Activated CD8-positive, alpha-beta memory T cell treated with anti-CD3 and anti-CD28 coated beads, Interleukin-2, amount 50 U/mL, for 1 hour (primary cell): ENCODE measurements around the gene RNASE12.
A peak's percentile ranks its signal among the peaks of the same experiment; 100 is the strongest.
"Not testable (repeated sequence)": the region's sequence is repeated elsewhere in the genome, so short reads cannot be mapped to it uniquely, and the experiment has no call there.

Source experiments
- DNase-seq: peaks from one replicate; pipeline ENCODE4 v3.0.0-alpha.2; 2020; ENCODE audit errors: extremely low read depth

Gene RNASE12

DNA sequence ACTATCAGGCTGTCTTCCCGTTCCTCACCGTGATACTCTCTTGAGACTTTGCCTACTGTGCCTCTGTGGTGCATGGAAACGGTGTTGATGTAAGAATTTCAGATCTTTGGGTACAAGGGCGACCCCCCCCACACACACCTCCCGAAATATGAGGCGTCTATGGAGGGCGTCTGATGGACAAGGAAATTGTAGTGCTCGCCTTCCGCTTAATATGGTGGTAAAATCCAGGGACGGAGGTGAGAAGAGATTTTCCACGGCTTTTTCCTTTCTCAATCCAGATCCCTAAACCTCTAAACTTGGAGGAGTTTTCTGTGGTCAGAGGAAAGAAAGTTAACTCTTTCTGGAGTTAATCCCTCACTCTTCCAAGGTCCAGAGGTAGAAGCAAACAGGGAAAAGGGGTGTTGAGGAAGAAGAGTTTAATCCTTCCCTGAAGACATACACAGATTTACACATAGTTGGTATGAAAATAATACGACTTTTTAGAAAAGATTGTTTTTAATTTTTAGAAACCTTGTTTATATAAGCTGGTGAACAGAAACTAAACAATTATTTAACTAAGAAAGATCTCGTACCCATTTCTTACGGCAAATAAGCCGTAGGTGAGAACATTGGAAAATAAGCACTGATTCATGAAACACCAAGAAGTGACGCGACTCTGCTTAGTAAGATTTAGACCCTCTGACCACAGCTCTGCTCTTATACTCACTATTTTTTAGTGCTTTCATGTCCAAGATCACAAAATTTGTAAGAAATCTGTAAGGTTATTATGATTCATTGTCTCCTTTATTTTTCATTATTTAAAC, 23.1 kb upstream of the RNASE12 start:
- DNase-seq: no peak

DNA sequence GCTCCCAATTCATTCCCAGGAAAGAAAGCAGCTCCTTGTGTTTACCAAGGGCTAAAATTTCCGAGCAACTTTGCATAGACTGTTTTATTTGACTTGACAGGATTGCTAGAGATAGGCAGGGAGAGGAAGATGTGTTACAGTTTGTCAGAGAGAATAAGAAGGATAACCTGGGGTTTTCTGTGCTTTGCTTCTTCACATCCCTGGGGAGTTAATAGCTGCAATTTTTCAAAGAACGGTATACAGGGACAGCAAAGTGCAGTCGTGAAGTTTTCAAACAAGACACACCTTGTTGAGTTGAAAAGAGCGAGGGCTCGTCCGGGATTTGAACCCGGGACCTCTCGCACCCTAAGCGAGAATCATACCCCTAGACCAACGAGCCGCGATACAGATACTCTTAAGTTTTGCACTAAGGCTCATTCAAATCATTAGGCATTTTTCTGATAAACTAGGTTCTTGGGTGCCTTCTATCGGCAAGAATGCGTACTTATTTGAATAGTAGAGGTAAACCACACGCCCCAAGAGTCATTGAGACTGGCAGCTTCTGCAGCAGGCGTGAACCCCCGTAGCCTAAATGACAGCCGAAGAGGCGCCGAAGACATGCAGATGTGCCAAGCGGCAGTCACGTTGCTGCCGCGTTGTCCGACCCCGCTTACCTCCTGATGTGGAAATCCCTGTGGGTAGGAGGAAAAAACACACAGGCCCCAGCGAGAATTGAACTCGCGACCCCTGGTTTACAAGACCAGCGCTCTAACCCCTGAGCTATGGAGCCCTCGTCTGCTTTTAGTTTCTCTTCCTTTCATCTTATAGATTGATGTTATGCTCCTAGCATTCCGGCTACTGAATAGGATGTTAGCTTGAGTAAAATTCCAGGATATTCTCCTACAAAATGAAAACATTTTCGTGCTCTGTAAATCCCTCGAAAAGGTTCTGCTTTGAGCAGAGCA, 22.2 kb upstream of the RNASE12 start:
- DNase-seq: peak; percentile 69

DNA sequence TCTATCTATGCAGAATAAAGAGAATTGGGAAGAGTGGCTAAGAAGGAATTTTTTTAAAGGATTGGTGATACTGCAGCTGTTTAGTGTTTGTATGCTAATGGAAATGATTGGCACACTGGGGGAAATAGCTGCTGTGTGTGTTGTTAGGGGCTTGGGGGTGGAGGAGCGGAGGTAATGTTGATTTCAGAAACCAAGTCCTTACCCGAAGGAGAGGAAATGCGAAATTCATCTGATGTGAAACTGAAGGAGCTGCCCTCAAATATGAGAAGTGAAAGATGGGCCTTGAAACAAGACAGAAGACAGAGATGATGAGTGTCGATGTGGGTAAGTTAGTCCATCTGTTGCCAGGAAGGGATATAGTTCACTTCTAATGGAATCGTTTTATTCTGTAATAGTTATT, 21.2 kb upstream of the RNASE12 start:
- DNase-seq: no peak

DNA sequence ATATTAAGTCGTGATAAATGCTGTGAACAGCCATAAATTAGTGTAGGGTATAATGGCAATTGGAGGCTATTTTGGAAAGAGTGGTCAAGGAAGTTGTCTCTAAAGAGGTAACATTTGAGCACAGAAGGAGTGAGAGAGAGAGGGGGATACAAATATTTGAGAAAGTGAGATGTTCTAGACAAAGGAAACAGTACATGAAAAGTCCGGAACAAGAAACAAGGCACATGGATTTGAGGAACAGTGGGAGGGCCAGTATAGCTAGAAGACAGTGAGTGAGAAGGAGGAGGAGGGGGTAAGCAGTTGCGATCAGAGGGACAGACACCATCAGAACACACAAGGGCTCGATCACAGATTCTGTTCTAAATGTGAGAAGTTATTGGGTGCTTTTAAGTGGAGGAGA, 20.1 kb upstream of the RNASE12 start:
- DNase-seq: no peak

DNA sequence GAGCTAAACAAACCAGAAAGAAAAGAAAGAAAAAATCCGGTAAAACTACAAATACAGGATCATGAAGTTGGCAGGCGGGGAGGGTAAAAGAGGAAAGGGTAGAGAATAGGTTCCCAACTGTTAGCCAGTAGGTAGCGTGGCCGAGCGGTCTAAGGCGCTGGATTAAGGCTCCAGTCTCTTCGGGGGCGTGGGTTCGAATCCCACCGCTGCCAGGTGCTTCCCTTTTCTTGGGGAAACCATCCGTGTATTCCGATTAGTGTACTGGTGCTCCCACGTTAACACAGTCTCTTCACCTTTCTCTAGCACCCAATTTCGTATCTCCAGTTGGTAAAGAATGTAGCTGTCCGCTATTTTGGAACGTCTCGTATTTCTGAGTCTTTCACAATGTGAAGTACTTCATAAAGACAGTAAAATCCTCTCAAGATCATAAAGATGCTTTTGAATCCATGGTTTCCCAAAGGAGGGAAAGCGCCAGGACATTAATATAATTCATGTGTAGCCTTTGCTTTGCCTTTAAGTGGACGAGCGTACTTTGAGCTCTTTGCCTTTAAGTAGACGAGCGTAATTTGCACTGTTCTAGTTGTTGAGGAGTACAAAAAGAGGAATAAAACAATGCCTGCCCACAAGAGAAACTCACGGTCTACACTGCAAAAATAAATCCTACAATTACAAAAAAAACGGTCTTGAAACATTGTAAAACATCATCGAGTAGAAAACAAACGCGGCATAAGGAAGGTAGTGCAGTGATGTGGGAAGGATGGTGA, 19.0 kb upstream of the RNASE12 start:
- DNase-seq: peak; percentile 34

DNA sequence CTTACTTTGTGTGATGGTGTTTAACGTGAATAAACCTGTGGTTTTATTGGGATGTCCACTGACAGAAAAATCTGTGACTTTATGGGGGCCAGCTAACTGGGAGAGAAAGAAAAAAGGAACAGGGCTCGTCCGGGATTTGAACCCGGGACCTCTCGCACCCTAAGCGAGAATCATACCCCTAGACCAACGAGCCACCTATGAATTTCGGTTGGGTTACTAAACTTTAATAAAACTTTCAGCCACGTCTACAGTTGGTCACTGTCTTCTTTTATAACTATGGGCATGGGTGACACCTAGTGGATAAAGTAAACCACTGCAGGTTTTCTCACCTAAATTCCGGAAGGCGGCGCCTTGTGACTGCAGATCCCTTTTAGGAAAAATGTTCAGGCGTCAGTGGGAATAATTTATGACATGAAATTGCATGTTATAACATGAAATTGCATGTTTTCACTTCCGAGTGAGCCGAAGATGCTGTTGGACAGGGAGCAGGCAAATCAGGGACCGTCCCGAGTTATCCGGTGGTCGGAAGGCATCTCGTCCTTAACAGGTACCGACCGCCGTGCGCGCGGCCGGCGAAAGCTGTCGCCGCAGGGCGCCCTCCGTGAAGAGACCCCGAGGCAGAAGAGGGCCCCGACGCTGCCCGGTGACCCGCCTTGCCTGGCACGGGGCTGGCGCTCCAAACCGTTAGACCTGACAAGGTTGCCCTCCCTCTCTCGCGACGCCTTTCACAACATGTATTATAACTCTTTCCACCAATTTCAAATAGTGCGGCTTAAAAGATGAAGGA, 18.2 kb upstream of the RNASE12 start:
- DNase-seq: peak; percentile 40

DNA sequence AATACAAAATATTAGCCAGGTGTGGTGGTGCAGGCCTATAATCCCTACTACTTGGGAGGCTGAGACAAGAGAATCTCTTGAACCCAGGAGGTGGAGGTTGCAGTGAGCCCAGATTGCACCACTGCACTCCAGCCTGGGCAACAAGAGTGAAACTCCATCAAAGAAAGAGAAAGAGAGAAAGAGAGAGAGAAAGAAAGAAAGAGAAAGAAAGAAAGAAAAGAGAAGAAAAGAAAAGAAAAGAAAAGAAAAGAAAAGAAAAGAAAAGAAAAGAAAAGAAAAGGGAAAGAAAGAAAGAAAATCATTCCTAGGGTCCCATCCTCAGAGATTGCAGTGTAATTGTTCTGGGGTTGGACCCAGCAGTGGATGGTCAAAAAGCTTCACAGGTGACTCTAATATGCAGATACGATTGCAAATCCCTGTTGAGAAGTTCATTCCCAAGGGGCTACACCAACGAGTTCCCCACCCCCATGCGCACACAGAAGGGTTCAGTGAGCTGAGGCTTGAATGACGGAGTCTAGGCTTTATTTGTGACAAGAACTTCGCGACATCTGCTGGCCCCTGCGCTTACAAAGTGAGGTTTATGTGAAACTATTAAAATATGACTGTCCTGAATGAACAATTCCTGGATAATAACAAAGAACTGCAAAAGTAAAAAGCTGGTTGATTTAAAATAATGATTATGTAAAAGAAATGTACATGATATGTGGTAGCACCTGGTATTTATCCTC, 17.4 kb upstream of the RNASE12 start:
- no peak for DNase-seq

DNA sequence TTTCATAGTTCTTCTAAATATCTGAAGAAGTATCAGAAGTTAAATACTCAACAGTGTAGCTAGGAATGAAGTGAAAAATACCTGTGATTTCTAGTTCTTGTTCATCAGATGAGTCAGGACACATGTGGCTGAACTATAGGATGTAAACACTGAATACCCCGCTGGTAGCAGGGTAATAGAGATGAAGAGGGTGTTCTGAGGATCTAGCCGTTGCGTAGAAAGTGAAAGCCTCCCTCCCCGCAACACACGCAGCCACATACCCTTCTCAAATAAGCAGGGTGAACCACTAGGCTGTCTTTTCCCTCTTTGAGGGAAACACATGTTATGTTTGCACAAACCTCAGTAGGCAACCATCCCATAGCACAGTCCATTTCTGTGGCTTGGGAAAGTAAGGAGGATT, 16.4 kb upstream of the RNASE12 start:
- no peak for DNase-seq

DNA sequence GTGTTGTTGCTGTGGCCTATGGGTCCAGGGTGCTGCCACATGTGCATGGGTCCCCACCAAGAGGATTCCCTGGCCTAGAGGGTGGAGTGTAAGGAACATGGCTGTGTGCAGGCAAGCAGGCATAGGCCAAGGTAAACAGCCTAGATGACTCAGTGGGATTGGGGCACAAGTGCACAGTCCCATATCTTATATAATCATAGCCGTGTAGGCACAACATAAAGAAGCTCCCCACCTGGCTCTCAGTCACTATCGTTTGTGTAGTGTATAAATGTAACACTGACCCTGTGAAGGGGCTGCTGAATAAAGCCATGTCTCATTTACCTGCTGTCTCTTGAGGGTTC, 15.7 kb upstream of the RNASE12 start:
- DNase-seq: no peak

DNA sequence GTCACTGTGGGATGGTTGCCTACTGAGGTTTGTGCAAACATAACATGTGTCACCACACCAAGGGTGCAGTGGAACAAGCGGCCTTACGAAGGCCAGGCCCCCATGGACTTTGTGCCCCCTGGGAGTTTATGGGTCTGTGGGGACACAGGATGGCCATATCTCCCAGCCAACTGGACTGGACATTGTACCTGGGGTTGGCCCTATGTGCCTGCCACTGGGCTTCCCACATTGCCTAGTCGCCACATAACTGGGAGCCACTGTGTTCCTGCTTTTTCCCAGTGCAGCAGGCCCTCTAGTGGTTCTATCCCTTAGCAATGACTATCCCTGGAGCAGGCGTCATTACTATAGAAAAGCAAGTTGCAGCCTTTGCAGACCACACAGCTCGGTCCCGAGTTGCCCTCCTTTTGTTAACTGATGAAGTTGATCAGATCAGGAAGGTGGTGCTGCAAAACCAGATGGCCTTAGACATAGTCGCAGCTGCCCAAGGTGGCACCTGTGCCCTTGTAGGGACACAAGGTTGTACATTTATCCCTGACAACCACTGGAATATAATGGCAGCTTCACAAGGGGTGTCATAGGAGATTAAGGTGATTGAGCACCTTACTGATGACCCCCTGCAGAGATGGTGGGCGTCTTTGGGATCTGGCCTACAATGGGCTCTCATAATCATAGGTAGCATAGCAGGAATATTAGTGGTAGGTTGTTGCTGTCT, 15.2 kb upstream of the RNASE12 start:
- no peak for DNase-seq

DNA sequence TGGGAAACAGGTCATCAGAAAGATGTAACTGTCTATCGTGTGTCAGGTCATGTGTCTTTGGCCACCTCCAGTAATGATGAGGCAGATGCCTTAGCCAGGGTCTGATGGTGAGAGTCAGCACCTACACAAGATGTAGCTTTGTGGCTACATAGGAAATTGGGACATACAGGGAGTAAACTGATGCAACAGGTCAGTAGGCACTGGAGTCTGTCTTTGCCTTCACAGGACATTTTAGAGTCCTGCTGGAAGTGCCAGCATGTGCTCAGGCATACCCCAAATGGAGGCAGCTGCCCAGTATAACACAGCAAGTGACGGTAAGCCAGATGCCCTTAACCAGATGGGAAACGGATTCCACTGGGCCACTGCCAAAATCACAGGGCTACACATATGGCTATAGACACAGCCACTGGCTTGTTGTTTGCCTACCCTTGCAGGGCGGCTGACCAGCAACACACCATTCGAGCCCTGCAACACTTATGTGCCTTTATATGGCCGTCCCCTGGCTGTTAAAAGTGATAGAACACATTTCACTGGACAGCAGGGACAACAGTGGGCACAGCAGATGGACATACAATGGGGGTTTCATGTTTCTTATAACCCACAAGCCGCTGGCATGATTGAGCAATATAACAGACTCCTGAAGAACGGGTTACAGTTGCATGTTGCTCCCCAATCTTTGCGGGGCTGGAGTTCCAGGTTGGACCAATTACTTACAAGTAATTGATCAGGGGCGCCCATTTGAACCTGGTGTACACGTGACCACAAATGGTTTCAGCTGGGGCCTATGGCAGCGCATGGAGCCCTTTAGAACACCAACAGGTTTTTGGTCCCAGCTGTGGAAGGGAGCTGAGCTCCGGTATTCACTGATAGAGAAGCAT, 12.9 kb upstream of the RNASE12 start:
- DNase-seq: no peak

DNA sequence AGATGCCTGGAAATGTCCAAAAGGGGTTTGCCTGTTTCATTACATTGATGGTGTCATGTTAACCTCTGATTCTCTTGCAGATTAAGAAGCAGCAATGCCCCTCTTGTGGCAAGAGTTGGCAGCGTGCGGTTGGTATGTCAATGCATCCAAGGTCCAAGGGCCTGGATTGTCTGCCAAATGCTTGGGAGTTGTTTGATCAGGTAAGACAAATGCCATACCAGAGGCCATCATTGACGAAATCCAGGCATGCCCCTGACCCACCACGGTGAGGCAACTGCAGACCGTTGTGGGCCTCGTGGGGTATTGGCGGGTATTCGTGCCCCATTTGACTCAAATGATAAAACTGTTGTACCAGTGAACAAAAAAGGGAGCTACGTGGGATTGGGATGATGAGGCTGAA, 11.4 kb upstream of the RNASE12 start:
- no peak for DNase-seq

DNA sequence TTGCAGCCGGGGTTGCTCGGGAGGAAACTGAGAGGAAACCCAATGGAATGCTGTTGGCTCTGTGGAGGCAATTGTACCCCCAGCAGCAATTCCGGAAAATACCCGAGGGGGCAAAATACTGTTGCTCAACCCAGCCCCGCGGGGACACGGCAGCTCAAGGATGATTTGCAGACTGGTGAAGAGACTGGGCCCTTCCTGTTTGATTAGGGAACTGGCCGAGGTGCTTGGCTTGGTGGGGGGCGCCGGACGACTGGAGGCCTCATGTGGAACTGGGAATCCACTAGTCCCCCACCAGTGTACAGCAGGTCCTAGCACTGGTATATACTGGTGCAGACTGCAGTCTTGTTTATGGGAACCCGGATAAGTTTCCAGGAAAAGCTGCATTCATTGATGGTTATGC, 10.3 kb upstream of the RNASE12 start:
- no peak for DNase-seq

DNA sequence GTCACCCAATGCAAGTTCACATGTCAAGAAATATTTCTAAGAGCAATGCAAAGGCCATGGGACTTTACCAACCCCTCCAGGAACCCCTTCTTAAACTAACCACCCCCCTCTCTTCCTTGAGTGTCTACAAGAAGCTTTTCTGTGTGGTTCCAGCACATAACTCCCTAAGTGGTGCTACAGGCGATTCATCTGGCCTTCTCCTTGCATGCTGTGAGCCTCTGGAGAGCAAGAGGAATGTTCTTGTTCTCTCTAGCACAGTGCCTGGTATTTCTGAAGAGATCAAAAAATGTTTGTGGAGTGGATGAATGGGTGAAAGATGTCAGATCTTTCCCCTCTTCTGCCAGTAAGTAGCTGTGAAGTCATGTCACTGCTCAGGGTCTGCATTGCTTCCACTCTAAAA, 5.9 kb upstream of the RNASE12 start:
- no peak for DNase-seq

DNA sequence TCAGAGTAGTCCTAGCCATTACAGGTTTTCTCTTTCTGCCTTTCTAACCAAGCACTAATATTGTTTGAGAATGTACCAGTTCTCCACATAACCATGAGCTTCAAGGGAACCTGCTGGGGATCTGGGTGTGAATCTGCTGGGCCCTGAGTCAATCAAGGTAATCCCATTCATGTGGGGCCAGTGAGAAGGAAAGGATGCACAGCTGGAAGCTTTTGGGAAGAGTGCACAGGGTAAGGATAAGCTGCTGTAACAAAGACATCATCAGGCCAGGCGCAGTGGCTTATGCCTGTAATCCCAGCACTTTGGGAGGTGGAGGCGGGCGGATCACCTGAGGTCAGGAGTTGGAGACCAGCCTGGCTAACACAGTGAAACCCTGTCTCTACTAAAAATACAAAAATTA, 4.5 kb upstream of the RNASE12 start:
- DNase-seq: not testable (repeated sequence)

DNA sequence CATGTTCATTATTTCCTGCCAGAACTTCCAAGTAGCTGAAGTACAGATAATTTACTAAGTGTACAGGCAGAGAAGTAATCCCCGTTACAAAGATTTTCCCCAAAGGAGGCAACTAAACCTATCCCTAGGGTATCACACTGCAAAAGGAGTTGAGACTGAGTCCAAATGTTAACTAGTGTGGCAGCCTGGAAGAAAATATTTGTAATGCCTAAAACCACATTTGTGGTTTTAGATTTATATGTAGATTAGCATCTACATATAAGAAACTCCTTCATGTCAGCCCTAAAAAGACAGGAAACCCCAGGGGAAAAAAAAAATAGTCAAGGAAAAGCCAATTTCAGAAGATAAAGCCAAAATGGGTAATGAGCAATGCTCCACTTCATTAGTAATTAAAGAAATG, 1.4 kb upstream of the RNASE12 start:
- DNase-seq: no peak

DNA sequence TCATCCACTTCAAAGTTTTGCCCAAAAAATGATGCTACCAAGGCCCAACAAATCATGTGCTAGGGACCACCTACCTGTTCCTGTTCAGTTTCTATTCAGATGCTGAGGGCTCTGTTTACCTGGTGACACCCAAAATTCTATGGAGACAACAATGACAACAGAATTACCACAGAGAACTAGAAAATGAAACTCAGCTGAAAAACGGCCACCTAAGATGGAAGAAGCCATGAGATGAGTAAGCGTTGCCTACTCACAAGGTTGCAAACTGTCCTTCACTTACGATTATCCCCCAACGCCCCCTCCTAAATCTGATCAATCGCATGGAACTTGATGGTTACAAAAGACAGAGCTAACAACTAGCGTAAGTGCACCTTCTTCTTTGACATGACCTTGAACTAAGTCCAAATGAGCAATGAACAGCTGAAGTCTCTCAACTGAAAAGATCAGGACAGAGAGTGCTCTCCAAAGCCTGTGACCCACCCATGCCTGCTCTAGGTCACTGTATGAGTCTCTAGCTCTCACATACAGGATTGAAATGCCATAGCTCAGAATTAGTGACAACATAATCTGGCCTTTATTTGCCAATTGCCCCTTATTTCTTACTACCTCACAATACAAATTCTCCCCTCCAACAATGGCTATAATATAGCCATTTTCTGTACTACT, 3.6 kb downstream of the RNASE12 start, which contains the start of gene RNASE11:
Gene RNASE11 (minus strand): TSS at position 513 of the 666 bp plus-strand sequence.
- no peak for DNase-seq

DNA sequence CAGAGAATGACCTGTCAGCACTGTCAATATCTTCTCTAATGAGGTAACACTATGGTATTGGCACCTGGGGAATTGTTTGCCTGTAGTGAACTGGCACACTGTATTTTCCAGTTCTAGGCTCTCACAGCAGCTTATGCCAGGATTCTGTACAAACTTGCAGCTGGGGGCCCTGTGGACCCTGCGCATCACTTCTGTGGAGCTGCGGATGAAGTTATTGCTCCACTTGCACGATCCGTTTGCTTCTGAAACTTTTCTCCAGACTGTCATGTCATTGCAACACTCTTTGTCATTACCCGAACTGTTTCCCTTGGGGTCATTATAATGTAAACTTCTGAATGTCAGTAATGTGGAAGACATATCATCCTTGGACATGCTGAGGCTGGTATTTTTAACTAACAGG, 7.3 kb downstream of the RNASE12 start:
- DNase-seq: no peak

DNA sequence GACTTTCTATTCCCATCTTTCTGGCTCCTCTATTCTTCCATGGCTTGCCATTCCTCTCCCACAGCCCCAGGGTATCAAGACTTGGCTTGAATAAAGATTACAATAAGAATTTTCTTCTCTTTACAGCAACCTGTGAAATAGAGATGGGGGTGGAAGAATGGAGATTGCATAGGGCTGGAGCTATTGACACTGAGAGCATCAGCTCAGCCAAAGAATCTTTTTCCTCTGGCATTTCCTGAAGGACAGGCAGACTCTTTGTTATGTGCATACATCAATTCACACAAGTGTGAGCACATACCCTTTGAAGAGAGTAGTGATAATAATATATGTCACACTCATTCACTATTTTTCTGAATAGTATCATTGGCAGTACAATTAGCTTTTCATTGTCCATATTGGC, 8.0 kb downstream of the RNASE12 start:
- no peak for DNase-seq
